ENCODE measurements around the gene HDDC2. TPM values are rescaled to one million over a fixed set of nuclear protein-coding genes. Genes with fewer than 3 reads are reported as not detected.

Gene HDDC2
- total RNA-seq, 2 experiments from 2014 or later = 117 to 127 TPM

DNA sequence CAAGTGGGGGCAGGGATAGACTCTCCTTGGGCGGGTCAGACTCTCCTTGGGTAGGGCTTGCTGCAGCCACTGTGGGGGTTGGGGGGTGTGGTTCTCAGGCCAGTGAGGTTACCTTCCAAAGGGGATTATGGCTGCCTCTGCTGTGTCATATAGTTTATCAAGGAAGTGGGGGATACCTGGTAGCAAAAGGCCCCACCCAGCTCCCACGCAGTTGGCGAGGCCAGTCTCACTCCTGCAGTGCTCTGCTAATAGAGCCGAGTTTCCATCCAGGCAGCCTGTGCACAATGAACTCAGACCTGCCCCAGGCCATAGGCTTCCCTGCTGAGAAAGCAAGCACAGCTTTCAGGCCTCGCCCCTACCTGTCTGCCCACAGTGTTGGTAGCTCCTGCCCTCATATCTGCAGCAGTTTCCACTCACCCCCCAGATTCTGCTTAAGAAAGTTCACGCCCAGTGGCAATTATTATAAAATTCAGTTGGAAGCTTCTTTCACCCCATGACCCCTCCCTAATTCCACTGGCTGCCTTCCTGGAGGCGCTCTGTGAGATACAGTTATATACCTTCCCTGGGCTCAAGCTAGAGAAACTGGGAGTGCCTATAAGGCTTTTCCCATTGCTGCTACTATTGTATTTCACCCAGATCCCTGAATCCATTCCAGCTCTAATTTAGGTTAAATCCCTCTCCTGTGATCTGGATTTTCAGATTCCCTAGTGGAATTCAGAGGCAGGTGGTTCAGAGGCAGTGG, 56.1 kb downstream of the HDDC2 start:
- intact Hi-C loops (cut with micrococcal nuclease) = no loop called here
- Mint-ChIP-seq H3K4me3 (no peak overlapping the region), H3K27me3 (ENCODE audit: low read depth) (peaks cover 10% of the 10 kb centered on the region), H3K9me3 (peaks cover 27% of the 10 kb centered on the region), H3K4me1 (ENCODE audit: low read depth) (no peaks in the 10 kb centered on the region), H3K27ac (no peak overlapping the region), H3K36me3 (ENCODE audit: low read depth) (peaks cover 1% of the 10 kb centered on the region)
- CTCF ChIA-PET = interaction anchor here (0.6 kb wide), 1 partner anchor 885 kb away, joined by 3 read pairs; no protein-coding TSS in a partner anchor
- no peak for DNase-seq

DNA sequence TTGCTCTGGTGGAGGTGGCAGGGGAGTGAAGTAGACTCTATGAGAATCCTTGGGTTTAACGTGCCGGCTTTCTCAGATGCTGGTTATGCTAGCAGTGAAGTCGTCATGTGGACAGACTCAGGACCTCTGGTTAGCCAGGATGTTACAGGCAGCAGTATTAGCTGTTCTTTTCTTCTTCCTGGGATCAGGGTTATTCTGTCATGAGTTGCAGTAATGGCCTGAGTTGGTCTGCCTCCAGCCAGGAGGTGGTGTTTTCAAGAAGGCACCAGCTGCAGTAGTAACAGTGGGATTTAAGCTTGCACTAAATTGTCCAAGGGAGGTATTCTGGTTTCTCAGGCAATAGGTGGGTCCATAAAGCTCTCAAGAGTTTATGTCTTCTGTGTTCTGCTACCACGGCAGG, 56.7 kb downstream of the HDDC2 start:
- no peaks in the 10 kb centered on the region for H3K4me1 Mint-ChIP-seq (ENCODE audit: low read depth)
- H3K9me3 Mint-ChIP-seq = peaks cover 31% of the 10 kb centered on the region
- intact Hi-C loops (cut with micrococcal nuclease) = no loop called here
- peaks cover 2% of the 10 kb centered on the region for H3K36me3 Mint-ChIP-seq (ENCODE audit: low read depth)
- H3K4me3 Mint-ChIP-seq = no peak overlapping the region
- H3K27ac Mint-ChIP-seq = no peak overlapping the region
- CTCF ChIA-PET = no interaction called here
- DNase-seq = no peak
- H3K27me3 Mint-ChIP-seq (ENCODE audit: low read depth) = peaks cover 10% of the 10 kb centered on the region

DNA sequence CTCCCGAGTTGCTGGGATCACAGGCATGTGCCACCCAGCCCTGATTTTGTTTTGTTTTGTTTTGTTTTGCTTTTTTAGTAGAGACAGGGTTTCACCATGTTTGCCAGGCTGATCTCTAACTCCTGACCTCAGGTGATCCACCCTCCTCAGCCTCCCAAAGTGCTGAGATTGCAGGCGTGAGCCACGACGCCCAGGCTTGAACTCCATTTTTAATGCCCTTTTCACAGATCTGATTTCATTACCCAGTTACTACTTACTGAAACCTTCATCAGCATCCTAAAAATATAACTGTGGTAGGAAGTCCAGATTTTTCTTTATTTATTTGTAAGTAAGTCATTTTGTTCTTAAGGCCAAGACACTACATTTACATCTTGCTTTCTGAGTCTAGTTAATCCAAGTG, 64.0 kb downstream of the HDDC2 start:
- Mint-ChIP-seq H3K27me3 (ENCODE audit: low read depth) (peaks cover 4% of the 10 kb centered on the region), H3K4me1 (ENCODE audit: low read depth) (no peaks in the 10 kb centered on the region), H3K36me3 (ENCODE audit: low read depth) (peaks cover 2% of the 10 kb centered on the region), H3K27ac (no peak overlapping the region), H3K9me3 (peaks cover 32% of the 10 kb centered on the region), H3K4me3 (no peak overlapping the region)
- no peak for DNase-seq
- intact Hi-C loops (cut with micrococcal nuclease) = no loop called here
- CTCF ChIA-PET = no interaction called here

DNA sequence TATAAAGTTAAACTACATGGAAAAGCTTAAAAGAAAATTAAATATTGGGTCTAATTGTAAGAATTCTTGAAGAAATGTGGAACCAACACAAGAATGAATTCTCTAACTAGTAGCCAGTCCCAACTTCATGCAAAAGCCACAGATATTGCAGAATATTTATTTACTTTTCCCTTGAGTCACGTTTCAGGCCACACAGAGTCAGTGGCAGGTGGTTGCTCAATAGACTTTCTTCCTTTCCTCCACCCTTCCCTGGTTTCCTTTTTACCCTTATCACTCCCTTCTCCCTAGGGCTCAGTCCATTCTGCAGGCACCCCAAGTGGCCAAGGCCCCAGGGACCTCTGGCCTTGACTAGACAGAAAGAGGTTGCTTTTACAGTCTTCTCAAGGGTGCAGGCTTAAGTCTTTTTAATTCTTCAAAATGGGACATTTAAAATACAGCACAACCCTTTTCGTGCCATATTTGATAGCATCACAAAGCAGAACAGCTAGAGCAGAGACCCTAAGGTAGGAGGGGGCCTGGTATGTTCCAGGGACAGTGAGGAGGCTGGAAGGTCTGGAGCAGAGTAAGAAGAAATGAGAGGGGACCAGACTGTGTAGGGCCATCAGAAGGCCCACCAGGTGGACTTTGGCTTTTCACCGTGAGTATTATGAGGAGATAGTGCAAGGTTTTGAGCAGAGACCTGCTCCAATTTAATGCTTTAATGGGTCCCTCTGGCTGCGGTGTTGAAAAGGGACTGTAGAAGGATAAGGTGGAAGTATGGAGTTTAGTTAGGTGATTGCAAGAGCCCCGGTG, 65.0 kb downstream of the HDDC2 start:
- H3K9me3 Mint-ChIP-seq = peaks cover 23% of the 10 kb centered on the region
- peaks cover 1% of the 10 kb centered on the region for H3K27me3 Mint-ChIP-seq (ENCODE audit: low read depth)
- intact Hi-C loops (cut with micrococcal nuclease) = no loop called here
- peaks cover 2% of the 10 kb centered on the region for H3K36me3 Mint-ChIP-seq (ENCODE audit: low read depth)
- no peak overlapping the region for H3K4me3 Mint-ChIP-seq
- no peak for DNase-seq
- H3K27ac Mint-ChIP-seq = no peak overlapping the region
- H3K4me1 Mint-ChIP-seq (ENCODE audit: low read depth) = no peaks in the 10 kb centered on the region
- CTCF ChIA-PET = no interaction called here

DNA sequence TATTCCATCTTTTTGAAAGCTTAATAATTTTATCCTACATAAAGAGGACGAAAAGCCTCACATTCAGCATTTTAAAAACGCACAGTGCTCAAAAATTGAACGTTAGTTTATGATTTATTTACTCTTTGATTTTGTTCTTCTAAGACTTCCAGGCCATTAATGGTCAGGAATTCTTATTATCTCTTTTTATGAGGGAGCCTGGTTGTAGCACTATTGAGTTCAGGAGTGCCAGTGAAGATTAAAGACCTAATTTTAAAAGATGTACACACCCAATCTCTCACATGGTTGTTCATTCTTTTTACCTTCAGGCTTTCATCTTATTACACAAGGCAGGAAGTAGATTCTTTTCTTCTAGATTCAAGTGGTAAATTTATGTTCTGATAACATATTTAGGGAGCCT, 68.6 kb downstream of the HDDC2 start:
- no peaks in the 10 kb centered on the region for H3K4me1 Mint-ChIP-seq (ENCODE audit: low read depth)
- intact Hi-C loops (cut with micrococcal nuclease) = no loop called here
- CTCF ChIA-PET = no interaction called here

DNA sequence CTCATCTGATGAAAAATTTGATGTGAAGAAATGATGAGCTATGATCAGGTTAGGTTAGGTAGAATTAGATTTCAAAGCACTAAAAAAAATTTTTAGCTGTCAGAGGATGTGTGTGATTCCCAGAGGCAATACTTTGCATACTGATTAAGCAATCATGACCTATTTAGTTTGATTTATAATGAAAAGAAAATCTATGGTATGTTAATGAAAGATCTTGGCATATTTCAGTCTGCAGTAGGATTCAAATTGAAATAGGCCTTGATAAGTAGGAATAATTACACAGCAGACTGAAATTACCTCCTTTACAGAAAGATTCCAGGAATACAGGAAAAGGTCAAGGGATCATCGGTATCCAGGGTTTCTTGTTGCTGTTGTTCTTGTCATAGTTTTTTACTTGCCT, 69.3 kb downstream of the HDDC2 start:
- no peaks in the 10 kb centered on the region for H3K27me3 Mint-ChIP-seq (ENCODE audit: low read depth)
- intact Hi-C loops (cut with micrococcal nuclease) = no loop called here
- H3K27ac Mint-ChIP-seq = no peak overlapping the region
- H3K9me3 Mint-ChIP-seq = no peaks in the 10 kb centered on the region
- H3K36me3 Mint-ChIP-seq (ENCODE audit: low read depth) = no peaks in the 10 kb centered on the region
- CTCF ChIA-PET = no interaction called here
- DNase-seq = no peak
- no peaks in the 10 kb centered on the region for H3K4me1 Mint-ChIP-seq (ENCODE audit: low read depth)
- no peak overlapping the region for H3K4me3 Mint-ChIP-seq

More for the DNA sequence above, 68.6 kb downstream of the HDDC2 start:
- no peak for DNase-seq
- Mint-ChIP-seq H3K27me3 (ENCODE audit: low read depth) (no peaks in the 10 kb centered on the region), H3K36me3 (ENCODE audit: low read depth) (no peaks in the 10 kb centered on the region), H3K4me3 (no peak overlapping the region), H3K9me3 (no peaks in the 10 kb centered on the region), H3K27ac (no peak overlapping the region)

DNA sequence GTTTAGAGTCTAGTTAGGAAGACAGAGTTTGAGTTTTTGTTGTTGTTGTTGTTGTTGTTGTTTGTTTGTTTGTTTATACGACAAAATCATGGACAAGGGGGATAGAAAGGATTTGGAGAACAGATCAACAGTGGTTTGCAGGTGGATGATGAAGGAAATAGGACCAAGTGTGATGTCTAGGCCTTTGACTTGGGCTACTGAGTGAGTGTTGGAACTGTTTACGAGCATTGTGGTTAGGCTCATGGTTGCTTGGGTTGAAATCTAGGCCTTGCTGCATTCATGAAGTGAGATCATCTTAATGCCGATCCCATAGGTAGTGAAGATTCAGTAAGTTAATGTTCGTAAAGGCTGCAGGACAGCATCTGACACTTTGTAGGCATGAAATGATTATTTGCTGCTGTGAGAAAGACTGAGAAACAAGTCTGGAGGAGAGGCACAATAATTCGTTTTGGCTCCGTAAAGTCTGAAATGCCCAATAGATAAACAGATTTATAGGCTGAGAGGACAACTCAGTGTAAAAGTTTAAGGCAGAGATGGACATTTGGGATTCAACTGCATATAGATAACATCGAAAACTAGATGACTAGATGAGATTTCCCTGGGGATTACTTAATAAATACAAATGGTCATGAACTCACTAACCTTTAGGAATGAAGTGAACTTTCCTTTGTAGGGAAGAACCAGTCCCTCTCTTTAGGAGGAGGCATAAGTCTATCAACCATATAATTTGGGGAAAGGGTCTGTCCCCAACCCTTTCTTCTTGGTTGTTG, 70.0 kb downstream of the HDDC2 start:
- intact Hi-C loops (cut with micrococcal nuclease) = no loop called here
- no peak overlapping the region for H3K4me3 Mint-ChIP-seq
- no peaks in the 10 kb centered on the region for H3K36me3 Mint-ChIP-seq (ENCODE audit: low read depth)
- no peaks in the 10 kb centered on the region for H3K27me3 Mint-ChIP-seq (ENCODE audit: low read depth)
- DNase-seq = no peak
- no peak overlapping the region for H3K27ac Mint-ChIP-seq
- CTCF ChIA-PET = no interaction called here
- H3K9me3 Mint-ChIP-seq = no peaks in the 10 kb centered on the region
- H3K4me1 Mint-ChIP-seq (ENCODE audit: low read depth) = no peaks in the 10 kb centered on the region

DNA sequence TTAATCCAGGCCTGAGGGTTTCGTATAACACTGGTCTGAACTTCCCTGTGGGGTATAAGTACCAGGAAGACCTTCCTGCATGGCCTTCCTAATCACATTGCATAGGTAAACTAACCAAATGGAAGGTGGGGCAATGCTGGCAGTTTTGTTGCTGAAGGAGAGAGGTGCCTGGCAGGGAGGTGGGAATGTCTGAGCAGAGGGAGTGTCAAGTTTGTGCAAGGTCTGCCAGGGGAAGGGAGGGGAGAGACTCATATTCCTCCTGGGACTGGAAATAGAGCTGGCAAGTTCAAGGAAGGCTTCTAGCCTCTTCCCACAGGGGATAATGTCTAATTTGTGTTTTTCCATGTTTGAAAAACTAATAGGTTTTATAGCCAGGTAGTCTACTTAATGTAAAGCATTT, 70.6 kb downstream of the HDDC2 start:
- DNase-seq = no peak
- intact Hi-C loops (cut with micrococcal nuclease) = no loop called here
- H3K27me3 Mint-ChIP-seq (ENCODE audit: low read depth) = peaks cover 2% of the 10 kb centered on the region
- no peaks in the 10 kb centered on the region for H3K4me1 Mint-ChIP-seq (ENCODE audit: low read depth)
- H3K36me3 Mint-ChIP-seq (ENCODE audit: low read depth) = no peaks in the 10 kb centered on the region
- H3K27ac Mint-ChIP-seq = no peak overlapping the region
- CTCF ChIA-PET = no interaction called here
- H3K9me3 Mint-ChIP-seq = no peaks in the 10 kb centered on the region
- no peak overlapping the region for H3K4me3 Mint-ChIP-seq

DNA sequence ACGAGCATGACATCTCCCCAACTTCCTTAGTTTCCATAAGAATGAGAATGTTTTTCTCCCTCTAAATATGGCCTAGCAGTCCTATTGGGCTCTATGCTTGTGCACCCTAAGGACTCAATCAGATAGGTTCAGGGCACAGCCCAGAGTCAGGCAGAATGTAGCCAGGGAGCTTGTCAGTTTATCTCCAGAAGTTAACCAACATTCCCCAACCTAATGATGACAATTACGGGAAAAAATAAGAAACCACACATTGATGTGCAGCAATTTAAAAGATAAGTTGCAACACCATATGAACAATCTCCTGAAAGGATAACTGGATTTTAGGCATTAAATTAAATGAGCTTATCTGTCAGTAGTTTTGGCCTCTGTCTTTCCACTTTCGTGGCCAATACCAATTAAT, 71.1 kb downstream of the HDDC2 start:
- no peaks in the 10 kb centered on the region for H3K4me1 Mint-ChIP-seq (ENCODE audit: low read depth)
- no peak for DNase-seq
- H3K9me3 Mint-ChIP-seq = no peaks in the 10 kb centered on the region
- H3K4me3 Mint-ChIP-seq = no peak overlapping the region
- CTCF ChIA-PET = no interaction called here
- no peaks in the 10 kb centered on the region for H3K36me3 Mint-ChIP-seq (ENCODE audit: low read depth)
- H3K27ac Mint-ChIP-seq = no peak overlapping the region
- H3K27me3 Mint-ChIP-seq (ENCODE audit: low read depth) = peaks cover 2% of the 10 kb centered on the region
- intact Hi-C loops (cut with micrococcal nuclease) = no loop called here

DNA sequence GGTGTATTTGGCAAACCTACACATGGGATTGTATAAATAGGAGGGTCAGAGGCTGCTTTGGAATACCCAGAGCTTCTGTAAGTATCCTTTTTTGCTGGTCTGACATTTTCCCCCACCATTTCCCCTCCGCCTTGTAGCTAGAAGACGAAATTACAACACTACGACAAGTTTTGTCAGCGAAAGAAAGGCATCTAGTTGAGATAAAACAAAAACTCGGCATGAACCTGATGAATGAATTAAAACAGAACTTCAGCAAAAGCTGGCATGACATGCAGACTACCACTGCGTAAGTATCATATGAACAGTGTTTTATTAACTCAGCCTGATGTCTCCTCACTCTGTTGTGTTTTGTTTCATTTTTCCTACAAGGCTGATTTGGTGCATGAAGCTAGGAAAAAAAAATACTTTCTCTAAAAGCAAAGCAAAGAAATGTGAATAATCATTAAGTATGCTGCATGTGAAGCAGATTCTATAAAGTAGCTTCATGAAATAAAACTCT, 72.7 kb downstream of the HDDC2 start:
- Mint-ChIP-seq H3K4me1 (ENCODE audit: low read depth) (no peaks in the 10 kb centered on the region), H3K4me3 (no peak overlapping the region), H3K27me3 (ENCODE audit: low read depth) (peaks cover 2% of the 10 kb centered on the region), H3K36me3 (ENCODE audit: low read depth) (no peaks in the 10 kb centered on the region), H3K27ac (no peak overlapping the region), H3K9me3 (no peaks in the 10 kb centered on the region)
- CTCF ChIA-PET = no interaction called here
- intact Hi-C loops (cut with micrococcal nuclease) = no loop called here
- no peak for DNase-seq

DNA sequence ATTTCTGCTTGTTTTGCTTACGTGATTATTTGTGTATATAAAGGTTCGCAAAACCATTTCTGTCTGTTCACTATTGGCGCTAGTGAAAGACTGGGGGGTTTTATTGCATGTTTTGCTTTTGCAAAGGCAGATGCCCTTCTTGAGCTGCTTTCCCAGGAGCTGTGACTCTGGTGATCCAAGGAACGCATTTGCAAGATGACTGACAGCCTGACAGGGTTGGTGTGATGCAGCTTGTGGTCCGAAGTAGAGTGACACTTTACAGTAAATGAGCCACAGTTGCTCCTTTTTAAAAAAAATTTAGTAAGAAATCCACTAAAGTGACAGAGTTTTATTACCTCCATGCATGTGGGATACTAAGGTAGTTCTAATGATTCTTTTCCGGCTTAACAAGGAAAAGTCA, 74.5 kb downstream of the HDDC2 start:
- DNase-seq = no peak
- no peaks in the 10 kb centered on the region for H3K36me3 Mint-ChIP-seq (ENCODE audit: low read depth)
- intact Hi-C loops (cut with micrococcal nuclease) = no loop called here
- H3K27ac Mint-ChIP-seq = no peak overlapping the region
- peaks cover 2% of the 10 kb centered on the region for H3K27me3 Mint-ChIP-seq (ENCODE audit: low read depth)
- CTCF ChIA-PET = no interaction called here
- no peaks in the 10 kb centered on the region for H3K4me1 Mint-ChIP-seq (ENCODE audit: low read depth)
- H3K9me3 Mint-ChIP-seq = no peaks in the 10 kb centered on the region
- no peak overlapping the region for H3K4me3 Mint-ChIP-seq
